WERI-Rb-1 (cell line): ENCODE data around the gene UNKL.

Experiments
- DNase-seq: peaks from one replicate; pipeline ENCODE4 v3.0.0-alpha.2; 2020
- H3K27ac ChIP-seq: fragments of 250-450 bp; sonication (Bioruptor Pico); 2 replicates; pipeline ENCODE4 v1.5.1; 2020; ENCODE audit warnings: mild to moderate bottlenecking, moderate library complexity
- H3K27me3 ChIP-seq: fragments of 250-450 bp; sonication (Bioruptor Pico); 2 replicates; pipeline ENCODE4 v1.5.1; 2021; ENCODE audit warnings: mild to moderate bottlenecking, low read depth, moderate library complexity; ENCODE audit not compliant: insufficient read depth, severe bottlenecking
- H3K36me3 ChIP-seq: fragments of 250-450 bp; sonication (Bioruptor Pico); 2 replicates; pipeline ENCODE4 v1.5.1; 2020; ENCODE audit warnings: mild to moderate bottlenecking, moderate library complexity
- H3K4me3 ChIP-seq: 2 replicates; pipeline ENCODE4 v1.5.1; 2011; ENCODE audit warnings: low read depth, mild to moderate bottlenecking, control low read depth, low read length
- H3K9me3 ChIP-seq: fragments of 250-450 bp; sonication (Bioruptor Pico); 2 replicates; pipeline ENCODE4 v1.5.1; 2021; ENCODE audit warnings: mild to moderate bottlenecking, moderate library complexity; ENCODE audit not compliant: severe bottlenecking
- TF ChIP-seq, protein P1 (sequence below): IDR thresholded peaks from 2 replicates; pipeline ENCODE4 v1.5.1; 2011; ENCODE audit warnings: low read depth, mild to moderate bottlenecking, control low read depth, inconsistent platforms, low read length

UNKL gene

GRCh38 chr16:1434644-1435592 lies 20.4 kb upstream of the UNKL start:
- no peak overlapping the region for H3K27ac ChIP-seq
- TF ChIP-seq, protein P1, sequence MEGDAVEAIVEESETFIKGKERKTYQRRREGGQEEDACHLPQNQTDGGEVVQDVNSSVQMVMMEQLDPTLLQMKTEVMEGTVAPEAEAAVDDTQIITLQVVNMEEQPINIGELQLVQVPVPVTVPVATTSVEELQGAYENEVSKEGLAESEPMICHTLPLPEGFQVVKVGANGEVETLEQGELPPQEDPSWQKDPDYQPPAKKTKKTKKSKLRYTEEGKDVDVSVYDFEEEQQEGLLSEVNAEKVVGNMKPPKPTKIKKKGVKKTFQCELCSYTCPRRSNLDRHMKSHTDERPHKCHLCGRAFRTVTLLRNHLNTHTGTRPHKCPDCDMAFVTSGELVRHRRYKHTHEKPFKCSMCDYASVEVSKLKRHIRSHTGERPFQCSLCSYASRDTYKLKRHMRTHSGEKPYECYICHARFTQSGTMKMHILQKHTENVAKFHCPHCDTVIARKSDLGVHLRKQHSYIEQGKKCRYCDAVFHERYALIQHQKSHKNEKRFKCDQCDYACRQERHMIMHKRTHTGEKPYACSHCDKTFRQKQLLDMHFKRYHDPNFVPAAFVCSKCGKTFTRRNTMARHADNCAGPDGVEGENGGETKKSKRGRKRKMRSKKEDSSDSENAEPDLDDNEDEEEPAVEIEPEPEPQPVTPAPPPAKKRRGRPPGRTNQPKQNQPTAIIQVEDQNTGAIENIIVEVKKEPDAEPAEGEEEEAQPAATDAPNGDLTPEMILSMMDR, result no peak
- H3K27me3 ChIP-seq, result no peaks in the 10 kb centered on the region
- no peaks in the 10 kb centered on the region for H3K36me3 ChIP-seq
- no peak for DNase-seq
- H3K4me3 ChIP-seq, result no peak overlapping the region
- H3K9me3 ChIP-seq, result no peaks in the 10 kb centered on the region

- DNase-seq, result no peak
- TF ChIP-seq, protein P1, result no peak
- Histone ChIP-seq H3K4me3 (no peak overlapping the region), H3K27ac (no peak overlapping the region), H3K9me3 (no peaks in the 10 kb centered on the region), H3K36me3 (no peaks in the 10 kb centered on the region), H3K27me3 (no peaks in the 10 kb centered on the region)
Observed at GRCh38 chr16:1433756-1434155, 19.3 kb upstream of the UNKL start.

DNA sequence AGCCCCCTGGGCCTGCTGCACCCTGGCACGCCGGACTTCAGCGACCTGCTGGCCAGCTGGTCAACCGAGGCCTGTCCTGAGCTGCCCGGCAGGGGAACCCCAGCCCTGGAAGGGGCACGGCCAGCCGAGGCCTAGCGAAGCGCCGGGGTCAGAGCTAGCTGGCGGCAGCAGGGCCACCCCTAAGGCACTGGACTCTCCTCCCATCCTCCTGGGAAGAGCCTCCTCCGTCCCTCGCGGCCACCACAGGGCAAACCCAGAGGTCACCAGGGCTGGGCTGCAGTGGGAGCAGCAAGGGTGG lies 18.7 kb upstream of the UNKL start:
- TF ChIP-seq, protein P1, result no peak
- H3K4me3 ChIP-seq, result no peak overlapping the region
- H3K36me3 ChIP-seq, result no peaks in the 10 kb centered on the region
- no peaks in the 10 kb centered on the region for H3K9me3 ChIP-seq
- DNase-seq, result no peak
- no peak overlapping the region for H3K27ac ChIP-seq
- no peaks in the 10 kb centered on the region for H3K27me3 ChIP-seq

GRCh38 chr16:1432388-1433262 lies 18.1 kb upstream of the UNKL start:
- no peaks in the 10 kb centered on the region for H3K9me3 ChIP-seq
- DNase-seq, result no peak
- TF ChIP-seq, protein P1, result no peak
- H3K27ac ChIP-seq, result no peak overlapping the region
- H3K4me3 ChIP-seq, result no peak overlapping the region
- H3K36me3 ChIP-seq, result no peaks in the 10 kb centered on the region
- no peaks in the 10 kb centered on the region for H3K27me3 ChIP-seq

DNA sequence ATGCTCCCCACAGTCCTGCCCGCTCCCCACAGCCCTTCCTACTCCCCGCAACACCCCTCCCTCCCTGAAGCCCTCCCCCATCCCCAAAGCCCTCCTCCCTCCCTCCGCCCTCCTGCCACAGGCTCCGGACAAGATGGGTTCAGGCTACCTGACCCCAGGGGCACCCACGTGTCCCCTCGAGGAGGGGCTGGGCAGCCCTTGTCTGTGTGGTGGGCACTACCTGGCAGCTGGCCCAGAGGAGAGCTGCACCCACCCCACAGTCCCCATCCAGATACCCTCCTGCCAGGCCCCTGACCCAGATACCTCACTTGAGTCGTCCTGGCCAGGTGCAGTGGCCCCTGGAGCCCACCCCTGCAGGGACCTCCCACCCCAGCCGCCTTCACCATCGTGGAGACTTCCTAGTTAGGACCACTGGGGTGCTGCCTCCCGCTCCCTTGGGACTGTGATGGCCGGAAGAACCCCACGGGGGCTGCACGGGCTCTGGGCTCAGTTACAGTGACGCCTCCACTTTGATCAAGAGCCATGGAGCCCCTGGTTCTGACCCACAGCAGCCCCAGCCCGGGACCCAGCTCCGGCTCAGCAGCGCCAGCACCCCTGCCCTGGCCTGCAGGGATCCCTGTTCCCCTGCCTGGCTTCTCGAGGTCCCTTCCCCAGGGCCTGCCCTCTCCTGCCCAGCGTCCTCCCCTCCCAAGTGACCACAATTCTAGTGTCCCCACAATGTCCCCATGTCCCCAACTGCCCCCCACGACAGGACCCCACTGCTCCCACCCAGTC lies 17.2 kb upstream of the UNKL start:
- TF ChIP-seq, protein P1, result no peak
- H3K9me3 ChIP-seq, result no peaks in the 10 kb centered on the region
- DNase-seq, result no peak
- H3K27me3 ChIP-seq, result no peaks in the 10 kb centered on the region
- H3K4me3 ChIP-seq, result no peak overlapping the region
- no peak overlapping the region for H3K27ac ChIP-seq
- no peaks in the 10 kb centered on the region for H3K36me3 ChIP-seq
